OCI-LY1 (cell line): ENCODE measurements around the gene CELA2A.

ENCODE experiments used
- EZH2 ChIP-seq: fragments of 200-600 bp; sonication (generic), shearing (Covaris generic); IDR thresholded peaks from 2 replicates; pipeline ENCODE4 v1.8.0; 2017; ENCODE audit warnings: borderline replicate concordance, mixed run types, mild to moderate bottlenecking, antibody characterized with exemption, low read length, moderate library complexity, mixed read lengths
- TF ChIP-seq, protein P1 (sequence below): fragments of 200-600 bp; sonication (generic), shearing (Covaris generic); IDR thresholded peaks from 2 replicates; pipeline ENCODE4 v1.5.1; 2017; ENCODE audit warnings: mild to moderate bottlenecking, antibody characterized with exemption, low read length, moderate library complexity, mixed read lengths

- TF ChIP-seq, protein P1, sequence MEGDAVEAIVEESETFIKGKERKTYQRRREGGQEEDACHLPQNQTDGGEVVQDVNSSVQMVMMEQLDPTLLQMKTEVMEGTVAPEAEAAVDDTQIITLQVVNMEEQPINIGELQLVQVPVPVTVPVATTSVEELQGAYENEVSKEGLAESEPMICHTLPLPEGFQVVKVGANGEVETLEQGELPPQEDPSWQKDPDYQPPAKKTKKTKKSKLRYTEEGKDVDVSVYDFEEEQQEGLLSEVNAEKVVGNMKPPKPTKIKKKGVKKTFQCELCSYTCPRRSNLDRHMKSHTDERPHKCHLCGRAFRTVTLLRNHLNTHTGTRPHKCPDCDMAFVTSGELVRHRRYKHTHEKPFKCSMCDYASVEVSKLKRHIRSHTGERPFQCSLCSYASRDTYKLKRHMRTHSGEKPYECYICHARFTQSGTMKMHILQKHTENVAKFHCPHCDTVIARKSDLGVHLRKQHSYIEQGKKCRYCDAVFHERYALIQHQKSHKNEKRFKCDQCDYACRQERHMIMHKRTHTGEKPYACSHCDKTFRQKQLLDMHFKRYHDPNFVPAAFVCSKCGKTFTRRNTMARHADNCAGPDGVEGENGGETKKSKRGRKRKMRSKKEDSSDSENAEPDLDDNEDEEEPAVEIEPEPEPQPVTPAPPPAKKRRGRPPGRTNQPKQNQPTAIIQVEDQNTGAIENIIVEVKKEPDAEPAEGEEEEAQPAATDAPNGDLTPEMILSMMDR, result no peak
- TF ChIP-seq EZH2, result no peak
These were observed 30.6 kb upstream of the CELA2A start for GRCh38 chr1:15425958-15426357.
